Measurements from ENCODE around the gene SYAP1.
"Not testable (repeated sequence)": the region's sequence is repeated elsewhere in the genome, so short reads cannot be mapped to it uniquely, and the experiment has no call there.

SYAP1 gene

DNA sequence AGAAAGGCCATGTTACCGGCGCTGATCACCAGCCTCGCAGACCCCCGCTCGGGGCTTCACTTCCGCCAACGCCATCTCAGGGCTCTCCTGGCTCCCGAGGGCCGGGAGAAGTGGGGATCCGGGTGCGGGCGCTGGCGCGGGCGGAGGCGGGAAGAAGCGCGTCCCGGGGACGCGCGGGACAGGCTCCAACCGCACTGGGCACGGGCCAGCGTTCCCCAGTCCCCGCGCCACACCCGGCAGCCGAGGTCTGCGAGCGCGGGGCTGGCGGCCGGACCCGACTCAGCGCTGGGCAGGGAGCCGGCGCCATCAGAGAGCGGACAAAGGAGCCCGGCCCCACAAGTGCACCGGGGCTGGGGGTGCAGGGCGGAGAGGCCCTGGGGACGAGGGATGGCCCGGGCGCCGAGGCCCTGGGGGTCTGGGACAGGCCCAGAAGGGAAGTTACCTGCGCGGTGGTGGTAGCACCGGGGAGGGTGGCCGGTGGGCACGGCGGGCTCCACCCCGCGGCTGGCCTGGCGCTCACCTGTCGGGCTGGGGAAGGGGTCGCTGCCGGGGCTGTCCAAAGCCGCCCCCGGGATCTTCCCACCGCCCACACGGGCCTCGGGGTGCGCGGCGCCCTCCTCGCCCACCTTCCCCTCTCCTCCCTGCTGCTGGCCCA is 7.4 kb upstream of the SYAP1 start:
- no peaks in the 10 kb centered on the region for H3K27me3 Mint-ChIP-seq
- peak overlapping the region; percentile 77 for H3K27ac Mint-ChIP-seq
- peaks cover 19% of the 10 kb centered on the region for H3K36me3 Mint-ChIP-seq (ENCODE audit: low read depth)
- no peaks in the 10 kb centered on the region for H3K9me3 Mint-ChIP-seq
- peaks cover 8% of the 10 kb centered on the region for H3K4me1 Mint-ChIP-seq (ENCODE audit: low read depth)
- H3K4me3 Mint-ChIP-seq = peak overlapping the region; percentile 83
- intact Hi-C loops (cut with micrococcal nuclease) = loop anchor here (10.0 kb wide), 1 partner anchor 1713 kb away; the partner anchor contains the start of gene CDKL5

DNA sequence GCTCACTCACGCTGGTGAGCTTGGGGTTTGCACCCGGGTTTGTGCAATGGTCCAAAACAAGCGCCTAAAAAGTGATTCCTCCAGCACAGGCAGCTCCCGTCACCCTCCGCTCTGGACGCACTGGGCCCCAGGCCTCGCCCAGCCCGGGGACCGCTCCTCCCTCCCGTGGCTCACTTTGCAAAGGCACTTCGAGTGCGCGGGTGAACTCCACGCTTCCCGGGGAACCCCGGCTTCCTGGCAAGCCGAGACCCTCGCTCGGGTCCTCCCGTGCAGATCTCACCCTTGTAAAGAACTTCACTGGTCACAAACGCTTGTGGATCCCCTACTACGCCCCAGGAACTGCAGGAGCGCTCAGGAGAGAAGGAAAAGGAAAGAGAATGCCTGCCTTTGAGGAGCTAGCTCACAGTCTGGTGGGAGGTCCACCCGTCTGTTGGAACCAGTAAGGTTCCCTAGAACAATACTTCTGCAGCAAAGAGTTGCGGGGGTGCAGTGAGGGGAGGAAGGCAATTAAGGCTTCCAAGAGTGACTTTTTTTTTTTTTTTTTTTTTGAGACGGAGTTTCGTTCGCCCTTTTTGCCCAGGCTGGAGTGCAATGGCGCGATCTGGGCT is 6.8 kb upstream of the SYAP1 start, which contains the start of gene CTPS2:
Gene CTPS2 (minus strand): TSS at position 122 of the 608 bp plus-strand sequence. CDS start 9,767 bp downstream, outside the sequence.
- intact Hi-C loops (cut with micrococcal nuclease) = loop anchor here (10.0 kb wide), 1 partner anchor 1712 kb away; the partner anchor contains the start of gene CDKL5
- peak within 1 kb of the TSS; percentile 77 for H3K27ac Mint-ChIP-seq
- H3K4me1 Mint-ChIP-seq (ENCODE audit: low read depth) = peaks cover 8% of the 10 kb centered on the region
- H3K9me3 Mint-ChIP-seq = no peaks in the 10 kb centered on the region
- H3K4me3 Mint-ChIP-seq = peak within 1 kb of the TSS; percentile 83
- no peaks in the 10 kb centered on the region for H3K27me3 Mint-ChIP-seq
- H3K36me3 Mint-ChIP-seq (ENCODE audit: low read depth) = peaks cover 13% of the 10 kb centered on the region

DNA sequence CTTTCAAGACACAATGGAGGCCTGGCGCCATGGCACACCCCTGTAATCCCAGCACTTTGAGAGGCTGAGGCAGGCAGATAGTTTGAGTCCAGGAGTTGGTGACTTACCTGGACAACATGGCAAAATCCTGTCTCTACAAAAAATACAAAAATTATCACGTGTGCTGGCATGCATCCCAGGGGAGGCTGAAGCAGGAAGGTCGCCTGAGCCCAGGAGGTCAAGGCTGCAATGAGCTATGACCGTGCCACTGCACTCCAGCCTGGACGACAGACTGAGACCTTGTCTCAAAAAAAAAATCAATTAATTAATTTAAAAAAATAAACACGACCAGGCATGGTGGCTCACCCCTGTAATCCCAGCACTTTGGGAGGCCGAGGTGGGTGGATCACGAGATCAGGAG is 4.9 kb upstream of the SYAP1 start:
- Mint-ChIP-seq H3K9me3 (no peaks in the 10 kb centered on the region), H3K27me3 (no peaks in the 10 kb centered on the region), H3K4me1 (ENCODE audit: low read depth) (peaks cover 8% of the 10 kb centered on the region), H3K36me3 (ENCODE audit: low read depth) (peaks cover 10% of the 10 kb centered on the region), H3K27ac (no peak overlapping the region), H3K4me3 (no peak overlapping the region)
- intact Hi-C loops (cut with micrococcal nuclease) = loop anchor here (10.0 kb wide), 1 partner anchor 1710 kb away; the partner anchor contains the start of gene CDKL5

- intact Hi-C loops (cut with micrococcal nuclease) = loop anchor here (10.0 kb wide), 1 partner anchor 1709 kb away; the partner anchor contains the start of gene CDKL5
- not testable (repeated sequence) for H3K9me3 Mint-ChIP-seq; H3K4me3 Mint-ChIP-seq; H3K27ac Mint-ChIP-seq; H3K27me3 Mint-ChIP-seq; H3K4me1 Mint-ChIP-seq (ENCODE audit: low read depth)
- H3K36me3 Mint-ChIP-seq (ENCODE audit: low read depth) = peaks cover 14% of the 10 kb centered on the region
Measured at GRCh38 chrX:16715638-16716037, 3.8 kb upstream of the SYAP1 start.

- H3K9me3 Mint-ChIP-seq; H3K4me3 Mint-ChIP-seq; H3K27me3 Mint-ChIP-seq; H3K4me1 Mint-ChIP-seq (ENCODE audit: low read depth); H3K27ac Mint-ChIP-seq: not testable (repeated sequence)
- H3K36me3 Mint-ChIP-seq (ENCODE audit: low read depth) = peaks cover 14% of the 10 kb centered on the region
- intact Hi-C loops (cut with micrococcal nuclease) = loop anchor here (10.0 kb wide), 1 partner anchor 1708 kb away; the partner anchor contains the start of gene CDKL5
Measured at GRCh38 chrX:16716451-16716850, 3.0 kb upstream of the SYAP1 start.

GRCh38 chrX:16718824-16719333 is 533 bp upstream of the SYAP1 start:
- no peaks in the 10 kb centered on the region for H3K27me3 Mint-ChIP-seq
- H3K9me3 Mint-ChIP-seq = no peaks in the 10 kb centered on the region
- H3K4me1 Mint-ChIP-seq (ENCODE audit: low read depth) = peaks cover 4% of the 10 kb centered on the region
- peak overlapping the region; percentile 96 for H3K4me3 Mint-ChIP-seq
- H3K27ac Mint-ChIP-seq = peak overlapping the region; percentile 97
- intact Hi-C loops (cut with micrococcal nuclease) = loop anchor here (10.0 kb wide), 1 partner anchor 1706 kb away; the partner anchor contains the start of gene CDKL5
- peaks cover 11% of the 10 kb centered on the region for H3K36me3 Mint-ChIP-seq (ENCODE audit: low read depth)

- intact Hi-C loops (cut with micrococcal nuclease) = loop anchor here (10.0 kb wide), 1 partner anchor 62 kb away; the partner anchor contains the start of gene TXLNG
- peaks cover 14% of the 10 kb centered on the region for H3K36me3 Mint-ChIP-seq (ENCODE audit: low read depth)
- no peak overlapping the region for H3K4me3 Mint-ChIP-seq
- H3K9me3 Mint-ChIP-seq = no peaks in the 10 kb centered on the region
- H3K4me1 Mint-ChIP-seq (ENCODE audit: low read depth) = peaks cover 13% of the 10 kb centered on the region
- H3K27me3 Mint-ChIP-seq = no peaks in the 10 kb centered on the region
- no peak overlapping the region for H3K27ac Mint-ChIP-seq
Measured at GRCh38 chrX:16722481-16722880, 3.1 kb downstream of the SYAP1 start.

DNA sequence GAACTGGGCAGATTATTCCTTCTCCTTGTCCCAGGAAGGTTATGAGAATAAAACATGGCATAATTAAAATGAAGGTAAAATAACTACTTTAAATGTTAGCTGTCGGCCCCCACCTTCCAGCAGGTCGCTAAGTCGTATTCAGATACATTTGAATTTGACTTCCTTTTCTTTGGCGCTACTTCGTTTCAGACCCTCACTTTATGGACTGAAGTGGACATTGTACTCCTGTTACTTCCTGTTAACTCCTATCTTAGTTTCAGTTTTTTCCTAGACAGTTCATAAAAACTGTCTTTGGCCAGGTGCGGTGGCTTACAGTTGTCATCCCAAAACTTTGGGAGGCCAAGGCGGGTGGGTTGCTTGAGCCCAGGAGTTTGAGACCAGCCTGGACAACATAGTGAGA is 5.7 kb downstream of the SYAP1 start:
- Mint-ChIP-seq H3K9me3 (no peaks in the 10 kb centered on the region), H3K4me3 (no peak overlapping the region), H3K27me3 (no peaks in the 10 kb centered on the region), H3K36me3 (ENCODE audit: low read depth) (peaks cover 6% of the 10 kb centered on the region), H3K27ac (no peak overlapping the region), H3K4me1 (ENCODE audit: low read depth) (peaks cover 13% of the 10 kb centered on the region)
- intact Hi-C loops (cut with micrococcal nuclease) = loop anchor here (10.0 kb wide), 1 partner anchor 60 kb away; the partner anchor contains the start of gene TXLNG

- intact Hi-C loops (cut with micrococcal nuclease) = loop anchor here (10.0 kb wide), 1 partner anchor 58 kb away; the partner anchor contains the start of gene TXLNG
- H3K27me3 Mint-ChIP-seq; H3K9me3 Mint-ChIP-seq; H3K27ac Mint-ChIP-seq; H3K4me3 Mint-ChIP-seq; H3K36me3 Mint-ChIP-seq (ENCODE audit: low read depth): not testable (repeated sequence)
- H3K4me1 Mint-ChIP-seq (ENCODE audit: low read depth) = peaks cover 13% of the 10 kb centered on the region
Measured at GRCh38 chrX:16726347-16726988, 7.1 kb downstream of the SYAP1 start.

- H3K9me3 Mint-ChIP-seq = no peaks in the 10 kb centered on the region
- intact Hi-C loops (cut with micrococcal nuclease) = loop anchor here (10.0 kb wide), 1 partner anchor 57 kb away; the partner anchor contains the start of gene TXLNG
- no peak overlapping the region for H3K4me3 Mint-ChIP-seq
- H3K4me1 Mint-ChIP-seq (ENCODE audit: low read depth) = peaks cover 13% of the 10 kb centered on the region
- H3K36me3 Mint-ChIP-seq (ENCODE audit: low read depth) = peaks cover 6% of the 10 kb centered on the region
- H3K27ac Mint-ChIP-seq = no peak overlapping the region
- no peaks in the 10 kb centered on the region for H3K27me3 Mint-ChIP-seq
Measured at GRCh38 chrX:16727637-16728036, 8.2 kb downstream of the SYAP1 start.

- intact Hi-C loops (cut with micrococcal nuclease) = no loop called here
- H3K36me3 Mint-ChIP-seq (ENCODE audit: low read depth) = peaks cover 9% of the 10 kb centered on the region
- no peaks in the 10 kb centered on the region for H3K27me3 Mint-ChIP-seq
- no peak overlapping the region for H3K27ac Mint-ChIP-seq
- peaks cover 9% of the 10 kb centered on the region for H3K4me1 Mint-ChIP-seq (ENCODE audit: low read depth)
- H3K9me3 Mint-ChIP-seq = no peaks in the 10 kb centered on the region
- H3K4me3 Mint-ChIP-seq = no peak overlapping the region
Measured at GRCh38 chrX:16730450-16730849, 11.0 kb downstream of the SYAP1 start.

- H3K36me3 Mint-ChIP-seq (ENCODE audit: low read depth) = peaks cover 34% of the 10 kb centered on the region
- no peaks in the 10 kb centered on the region for H3K9me3 Mint-ChIP-seq
- no peak overlapping the region for H3K4me3 Mint-ChIP-seq
- intact Hi-C loops (cut with micrococcal nuclease) = no loop called here
- H3K27me3 Mint-ChIP-seq = no peaks in the 10 kb centered on the region
- H3K27ac Mint-ChIP-seq = no peak overlapping the region
- H3K4me1 Mint-ChIP-seq (ENCODE audit: low read depth) = peaks cover 6% of the 10 kb centered on the region
Measured at GRCh38 chrX:16733013-16733412, 13.6 kb downstream of the SYAP1 start.

DNA sequence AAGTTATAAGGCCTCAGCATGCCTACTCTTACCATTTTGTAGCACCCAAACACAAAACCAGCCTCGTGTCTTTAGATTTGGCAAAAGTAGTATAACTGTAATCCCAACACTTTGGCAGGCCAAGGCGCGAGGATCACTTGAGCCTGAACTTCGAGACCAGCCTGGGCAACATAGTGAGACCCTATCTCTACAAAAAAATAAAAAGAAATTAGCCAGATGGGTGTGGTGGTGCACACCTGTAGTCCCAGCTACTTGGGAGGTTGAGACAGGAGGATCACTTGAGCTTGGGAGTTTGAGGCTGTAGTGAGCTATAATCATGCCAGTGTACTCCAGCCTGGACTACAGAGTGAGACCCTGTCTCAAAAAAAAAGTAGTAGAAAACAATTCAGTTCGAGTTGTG is 17.6 kb downstream of the SYAP1 start:
- Mint-ChIP-seq H3K4me1 (ENCODE audit: low read depth) (peaks cover 6% of the 10 kb centered on the region), H3K27me3 (no peaks in the 10 kb centered on the region), H3K4me3 (no peak overlapping the region), H3K27ac (no peak overlapping the region), H3K36me3 (ENCODE audit: low read depth) (peaks cover 70% of the 10 kb centered on the region), H3K9me3 (no peaks in the 10 kb centered on the region)
- intact Hi-C loops (cut with micrococcal nuclease) = no loop called here

DNA sequence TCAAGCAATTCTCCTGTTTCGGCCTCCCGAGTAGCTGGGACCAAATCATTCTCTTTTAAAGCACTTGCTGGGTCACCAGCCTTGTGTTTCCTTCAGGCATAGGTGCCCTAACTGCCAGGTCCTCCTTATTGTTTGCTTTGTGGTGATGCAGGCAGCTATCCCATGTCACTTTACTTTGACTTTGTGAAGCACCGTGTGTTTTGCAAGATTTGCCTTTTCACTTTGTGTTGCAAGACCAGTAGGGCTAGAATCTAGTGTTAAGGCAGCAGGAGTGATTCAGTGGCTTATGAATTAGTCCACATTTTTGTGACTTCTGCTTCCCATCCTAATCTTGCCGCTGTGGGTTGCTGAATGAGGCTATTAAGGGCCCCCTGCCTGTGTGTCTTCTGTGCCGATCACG is 20.2 kb downstream of the SYAP1 start:
- H3K9me3 Mint-ChIP-seq = no peaks in the 10 kb centered on the region
- H3K36me3 Mint-ChIP-seq (ENCODE audit: low read depth) = peaks cover 90% of the 10 kb centered on the region
- intact Hi-C loops (cut with micrococcal nuclease) = no loop called here
- H3K27ac Mint-ChIP-seq = no peak overlapping the region
- H3K4me3 Mint-ChIP-seq = no peak overlapping the region
- H3K27me3 Mint-ChIP-seq = no peaks in the 10 kb centered on the region
- H3K4me1 Mint-ChIP-seq (ENCODE audit: low read depth) = no peaks in the 10 kb centered on the region

All from dendritic cell treated with granulocyte-macrophage colony-stimulating factor and Interleukin-4, amounts not matched to agents 40 ng/mL and 50 ng/mL, for 4 days (primary cell).